Heart left ventricle (tissue), 13 donors: ENCODE results near the gene KLLN.

Experiments
- POLR2A ChIP-seq, 2 donors: fragments of 450-650 bp; IDR thresholded peaks; one replicate each; pipeline ENCODE4 v1.6.1; 2017; ENCODE audit warnings: antibody characterized with exemption in 2 of 2, mild to moderate bottlenecking in 2 of 2, moderate library complexity in 2 of 2
- TF ChIP-seq, protein P1 (sequence below), 12 donors: fragments of 200-600 bp; sonication (generic) in 4 of 12; IDR thresholded peaks; one replicate each; pipeline versions ENCODE4 v1.5.0 to v1.8.0; 2018 to 2022; ENCODE audit warnings: antibody characterized with exemption in 12 of 12, mild to moderate bottlenecking in 5 of 12
- donor health status: ischemic (EF 13 %, LVEDD 7.1; RV severe dilation, severe dysfunction).
- donor health status: DM: no; HTN: yes; CAD: no.
- donor health status: DM: no; HTN: no; CAD: no.
- donor health status: ischemic (EF 25% LVEDD 6.9; RV normal size, moderate dysfunction).
- donor health status: ischemic (EF 25% LVEDD 5.7; RV mildly dilated, moderate dysfunction).
- donor health status: ischemic (EF 35%, LVEDD 5.7; RV mildly dilated, moderate dysfunction).
- donor health status: nonischemic (EF 11% LVEDD 7.7; RV severe dilation, severe dysfunction).
- donor health status: DM: yes; HTN: yes; CAD: no.
- donor health status: PGD.
- donor health status: ischemic (EF 29% LVEDD 5.4; RV normal size, mild dysfunction).
- donor health status: nonischemic (EF 23%, LVEDD 6.1; RV moderate dilation, normal function).

DNA sequence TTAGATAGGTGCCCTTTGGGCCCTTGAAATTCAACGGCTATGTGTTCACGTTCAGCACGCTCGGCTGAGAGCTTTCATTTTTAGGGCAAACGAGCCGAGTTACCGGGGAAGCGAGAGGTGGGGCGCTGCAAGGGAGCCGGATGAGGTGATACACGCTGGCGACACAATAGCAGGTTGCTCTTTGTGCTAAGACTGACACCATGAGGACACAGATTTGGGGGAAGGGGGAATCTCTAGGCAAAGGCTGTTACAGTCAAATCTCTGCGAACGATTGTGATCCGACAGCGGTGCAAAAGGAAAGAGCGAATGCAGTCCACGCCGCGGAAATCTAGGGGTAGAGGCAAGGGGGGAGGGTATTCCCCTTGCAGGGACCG is 667 bp downstream of the KLLN start:
- TF ChIP-seq, protein P1, sequence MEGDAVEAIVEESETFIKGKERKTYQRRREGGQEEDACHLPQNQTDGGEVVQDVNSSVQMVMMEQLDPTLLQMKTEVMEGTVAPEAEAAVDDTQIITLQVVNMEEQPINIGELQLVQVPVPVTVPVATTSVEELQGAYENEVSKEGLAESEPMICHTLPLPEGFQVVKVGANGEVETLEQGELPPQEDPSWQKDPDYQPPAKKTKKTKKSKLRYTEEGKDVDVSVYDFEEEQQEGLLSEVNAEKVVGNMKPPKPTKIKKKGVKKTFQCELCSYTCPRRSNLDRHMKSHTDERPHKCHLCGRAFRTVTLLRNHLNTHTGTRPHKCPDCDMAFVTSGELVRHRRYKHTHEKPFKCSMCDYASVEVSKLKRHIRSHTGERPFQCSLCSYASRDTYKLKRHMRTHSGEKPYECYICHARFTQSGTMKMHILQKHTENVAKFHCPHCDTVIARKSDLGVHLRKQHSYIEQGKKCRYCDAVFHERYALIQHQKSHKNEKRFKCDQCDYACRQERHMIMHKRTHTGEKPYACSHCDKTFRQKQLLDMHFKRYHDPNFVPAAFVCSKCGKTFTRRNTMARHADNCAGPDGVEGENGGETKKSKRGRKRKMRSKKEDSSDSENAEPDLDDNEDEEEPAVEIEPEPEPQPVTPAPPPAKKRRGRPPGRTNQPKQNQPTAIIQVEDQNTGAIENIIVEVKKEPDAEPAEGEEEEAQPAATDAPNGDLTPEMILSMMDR (IDR thresholded peaks at IDR 0.05) = no peak
- TF ChIP-seq POLR2A (IDR thresholded peaks at IDR 0.05) = no peak
